SK-N-SH (cell line): ENCODE data around the gene EYA3. TPM values are rescaled to one million over a fixed set of nuclear protein-coding genes. Genes with fewer than 3 reads are reported as not detected.

Experiments
- CTCF ChIA-PET: fragments of 300-600, 350-600 bp; formaldehyde crosslinking; extraction: SDS; loops from one replicate; lab custom pipeline; 2021; lab: Yijun Ruan, JAX
- POLR2A ChIA-PET: fragments of 350-600 bp; sonication (Branson Sonifier 250); formaldehyde crosslinking; extraction: SDS; loops from one replicate; lab custom pipeline; 2020; ENCODE audit warnings: antibody characterized with exemption, inconsistent platforms; lab: Yijun Ruan, JAX
- DNase-seq: peaks from one replicate; pipeline ENCODE4 v3.0.0; 2012
- H2AFZ ChIP-seq: fragments of 200-600 bp; sonication (generic); 2 replicates; pipeline ENCODE4 v1.8.1; 2016; ENCODE audit warnings: antibody characterized with exemption, mild to moderate bottlenecking, low read depth
- H3F3A ChIP-seq: fragments of 200-600 bp; sonication (generic); replicated peaks from 2 replicates; pipeline ENCODE3; 2016; ENCODE audit warnings: antibody characterized with exemption, mild to moderate bottlenecking; ENCODE audit not compliant: insufficient read depth
- H3K27ac ChIP-seq, 2 experiments: fragments of 200-500 bp in 1 of 2; fragments of 200-600 bp in 1 of 2; sonication (Bioruptor generic) in 1 of 2; sonication (generic), shearing (Covaris generic) in 1 of 2; 2 replicates each; pipeline versions ENCODE4 v1.5.1 to v1.6.1; 2014 to 2016; ENCODE audit warnings: low read depth in 2 of 2, inconsistent platforms in 1 of 2, low read length in 1 of 2, mild to moderate bottlenecking in 1 of 2, mixed read lengths in 1 of 2
- H3K27me3 ChIP-seq: fragments of 200-600 bp; sonication (generic), shearing (Covaris generic); 2 replicates; pipeline ENCODE4 v1.6.1; 2016; ENCODE audit warnings: mixed run types; ENCODE audit not compliant: insufficient read depth
- H3K36me3 ChIP-seq, 2 experiments: fragments of 200-500 bp in 1 of 2; fragments of 200-600 bp in 1 of 2; sonication (Bioruptor generic) in 1 of 2; sonication (generic) in 1 of 2; replicated peaks in 1 of 2; 2 replicates each; pipeline versions ENCODE3 to v1.5.1; 2014 to 2016; ENCODE audit warnings: low read length in 1 of 2, mild to moderate bottlenecking in 1 of 2; ENCODE audit not compliant: insufficient read depth in 2 of 2, control insufficient read depth in 1 of 2
- H3K4me1 ChIP-seq, 2 experiments: fragments of 200-500 bp in 1 of 2; fragments of 200-600 bp in 1 of 2; sonication (Bioruptor generic) in 1 of 2; sonication (generic), shearing (Covaris generic) in 1 of 2; 2 replicates each; pipeline versions ENCODE4 v1.5.1 to v1.6.1; 2014 to 2016; ENCODE audit warnings: low read depth in 1 of 2, low read length in 1 of 2, mixed run types in 1 of 2; ENCODE audit not compliant: insufficient read depth in 2 of 2, control insufficient read depth in 1 of 2
- H3K4me2 ChIP-seq: fragments of 200-600 bp; sonication (generic), shearing (Covaris generic); 2 replicates; pipeline ENCODE4 v1.6.1; 2017; ENCODE audit warnings: mixed run types
- H3K4me3 ChIP-seq, 2 experiments: fragments of 200-500 bp in 1 of 2; fragments of 200-600 bp in 1 of 2; sonication (Bioruptor generic) in 1 of 2; sonication (generic), shearing (Covaris generic) in 1 of 2; 2 replicates each; pipeline versions ENCODE4 v1.5.1 to v1.8.1; 2014 to 2016; ENCODE audit warnings: low read depth in 2 of 2, inconsistent platforms in 1 of 2, low read length in 1 of 2, mild to moderate bottlenecking in 1 of 2, mixed read lengths in 1 of 2, moderate library complexity in 1 of 2
- H3K79me2 ChIP-seq: fragments of 200-600 bp; sonication (generic); 2 replicates; pipeline ENCODE4 v1.8.1; 2017; ENCODE audit warnings: mild to moderate bottlenecking; ENCODE audit not compliant: insufficient read depth
- H3K9ac ChIP-seq: fragments of 200-600 bp; sonication (generic); 2 replicates; pipeline ENCODE4 v1.6.1; 2017; ENCODE audit warnings: mixed run types
- H3K9me2 ChIP-seq: fragments of 200-600 bp; sonication (generic); 2 replicates; pipeline ENCODE4 v1.6.1; 2017; ENCODE audit warnings: mixed run types
- H3K9me3 ChIP-seq: fragments of 200-600 bp; sonication (generic); 2 replicates; pipeline ENCODE4 v1.6.1; 2017; ENCODE audit warnings: mixed run types, mild to moderate bottlenecking, moderate library complexity
- H4K20me1 ChIP-seq: fragments of 200-600 bp; sonication (generic); 2 replicates; pipeline ENCODE4 v1.6.1; 2017; ENCODE audit warnings: mild to moderate bottlenecking, mixed run types; ENCODE audit not compliant: insufficient read depth
- CHD2 ChIP-seq: fragments of 150-350 bp; IDR thresholded peaks from 2 replicates; pipeline ENCODE4 v1.6.1; 2018; ENCODE audit warnings: low read length; ENCODE audit not compliant: partially characterized antibody
- ELF1 ChIP-seq: IDR thresholded peaks from 2 replicates; pipeline ENCODE4 v1.4.0; 2012
- EP300 ChIP-seq, 2 experiments: IDR thresholded peaks; 2 replicates each; pipeline versions ENCODE4 v1.4.0 to v1.6.1; 2012; ENCODE audit warnings: borderline replicate concordance in 1 of 2, low read depth in 1 of 2, low read length in 1 of 2
- GATA2 ChIP-seq: sonication (generic); formaldehyde crosslinking; IDR thresholded peaks from 2 replicates; pipeline ENCODE4 v1.5.0; 2020; ENCODE audit warnings: mild to moderate bottlenecking, missing genetic modification reagents
- MAX ChIP-seq: IDR thresholded peaks from 2 replicates; pipeline ENCODE4 v1.4.0; 2012; ENCODE audit warnings: low read depth
- NFIC ChIP-seq: IDR thresholded peaks from 2 replicates; pipeline ENCODE4 v1.4.0; 2012; ENCODE audit warnings: borderline replicate concordance
- RAD21 ChIP-seq: IDR thresholded peaks from 2 replicates; pipeline ENCODE4 v1.6.1; 2012; ENCODE audit warnings: mild to moderate bottlenecking, low read length
- RCOR1 ChIP-seq: fragments of 150-350 bp; IDR thresholded peaks from 2 replicates; pipeline ENCODE4 v1.6.1; 2017; ENCODE audit warnings: antibody characterized with exemption, low read length
- REST ChIP-seq: IDR thresholded peaks from 2 replicates; pipeline ENCODE4 v1.6.1; 2012; ENCODE audit warnings: mild to moderate bottlenecking, low read depth, low read length, moderate library complexity
- RFX5 ChIP-seq: IDR thresholded peaks from 2 replicates; pipeline ENCODE4 v1.6.1; 2012; ENCODE audit warnings: mild to moderate bottlenecking, improper control_type of control experiment, low read length
- SIN3A ChIP-seq: IDR thresholded peaks from 2 replicates; pipeline ENCODE4 v1.6.1; 2012; ENCODE audit warnings: low read depth, mild to moderate bottlenecking, low read length, moderate library complexity, borderline replicate concordance
- TCF12 ChIP-seq: IDR thresholded peaks from 2 replicates; pipeline ENCODE4 v1.4.0; 2012
- USF1 ChIP-seq: IDR thresholded peaks from 2 replicates; pipeline ENCODE4 v1.4.0; 2012; ENCODE audit warnings: low read depth, borderline replicate concordance
- ZBTB33 ChIP-seq: IDR thresholded peaks from 2 replicates; pipeline ENCODE4 v1.4.0; 2012; ENCODE audit warnings: low read depth, borderline replicate concordance
- WGBS: methylation state at CpG from one replicate; pipeline ENCODE4 v1.1.6; 2017; ENCODE audit warnings: low lambda C conversion rate; 5-methylcytosine and 5-hydroxymethylcytosine counted together
- polyA plus RNA-seq, 3 experiments: library from polyadenylated mRNA; depleted of rRNA; stranded (reverse); fragments of >200 nt; gene quantifications; 2 replicates each; pipeline ENCODE4 v1.2.3, GENCODE V29; 2012
- TF ChIP-seq, protein P1 (sequence below): IDR thresholded peaks from 2 replicates; pipeline ENCODE4; 2012
- TF ChIP-seq, protein P2 (sequence below): fragments of 150-350 bp; IDR thresholded peaks from 2 replicates; pipeline ENCODE4 v1.6.1; 2017; ENCODE audit warnings: antibody characterized with exemption, low read length, low read depth, borderline replicate concordance
- TF ChIP-seq, protein P3 (sequence below): fragments of 150-350 bp; IDR thresholded peaks from 2 replicates; pipeline ENCODE4 v1.6.1; 2016; ENCODE audit warnings: mild to moderate bottlenecking, low read depth, low read length

EYA3 gene
- polyA plus RNA-seq, 1 of the 3 experiments (the other 2 are of a cell fraction): 6.5 TPM

DNA sequence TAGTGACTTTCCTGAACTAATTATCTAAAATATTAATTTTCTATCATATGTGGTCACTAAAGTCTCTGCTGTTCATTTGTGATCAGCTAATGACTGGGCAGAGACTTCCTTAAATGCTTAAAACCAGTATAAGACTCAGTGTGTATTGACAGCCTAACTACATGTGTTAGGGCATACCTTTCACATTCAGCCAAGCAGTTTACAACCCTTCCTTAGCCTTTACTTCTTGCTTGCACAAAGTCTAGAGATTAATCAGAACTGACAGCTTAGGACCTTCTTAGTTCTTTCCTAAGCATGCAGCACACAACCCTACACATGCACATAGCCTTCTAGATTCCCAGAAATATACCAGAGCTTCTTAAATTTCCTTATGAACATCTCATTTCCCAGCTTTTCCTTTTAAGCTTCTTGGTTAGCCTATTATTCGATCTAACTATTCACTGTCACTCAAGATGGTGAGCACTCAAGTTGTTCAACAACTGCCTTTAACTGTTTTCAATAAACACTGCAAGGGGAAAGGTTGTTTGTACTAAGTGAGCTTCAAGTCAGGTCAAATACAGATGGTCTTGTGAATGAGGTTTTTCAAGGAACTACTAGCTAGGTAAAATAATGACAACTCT lies 13.4 kb downstream of the EYA3 start:
- no peak overlapping the region for H3K4me2 ChIP-seq
- peaks cover 0 to 21% of the 10 kb centered on the region in 2 experiments; a peak in 2 of 4 replicates for H3K4me1 ChIP-seq
- H3K9me3 ChIP-seq: no peaks in the 10 kb centered on the region
- no peaks in the 10 kb centered on the region for H3K9me2 ChIP-seq
- H3K27me3 ChIP-seq: no peaks in the 10 kb centered on the region
- peaks cover 15% of the 10 kb centered on the region in 2 experiments for H3K36me3 ChIP-seq
- H3K27ac ChIP-seq: no peak overlapping the region; a peak in 1 of 4 replicates
- H4K20me1 ChIP-seq: no peaks in the 10 kb centered on the region
- H3F3A ChIP-seq: peaks cover 32% of the 10 kb centered on the region
- 73% methylated on average over 1 of the region's 1 CpG for WGBS
- TF ChIP-seq, protein P1, sequence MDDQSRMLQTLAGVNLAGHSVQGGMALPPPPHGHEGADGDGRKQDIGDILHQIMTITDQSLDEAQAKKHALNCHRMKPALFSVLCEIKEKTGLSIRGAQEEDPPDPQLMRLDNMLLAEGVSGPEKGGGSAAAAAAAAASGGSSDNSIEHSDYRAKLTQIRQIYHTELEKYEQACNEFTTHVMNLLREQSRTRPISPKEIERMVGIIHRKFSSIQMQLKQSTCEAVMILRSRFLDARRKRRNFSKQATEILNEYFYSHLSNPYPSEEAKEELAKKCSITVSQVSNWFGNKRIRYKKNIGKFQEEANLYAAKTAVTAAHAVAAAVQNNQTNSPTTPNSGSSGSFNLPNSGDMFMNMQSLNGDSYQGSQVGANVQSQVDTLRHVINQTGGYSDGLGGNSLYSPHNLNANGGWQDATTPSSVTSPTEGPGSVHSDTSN: peak; percentile 44; the same call in 1 of the 2 replicates
- no peak for TF ChIP-seq USF1
- ChIA-PET CTCF (no interaction called here), POLR2A (interaction anchor here (1.0 kb wide), 1 partner anchor 14 kb away, joined by 4 read pairs; the partner anchor contains the start of gene EYA3)
- no peak overlapping the region for H3K9ac ChIP-seq
- peaks cover 96% of the 10 kb centered on the region for H3K79me2 ChIP-seq
- no peak for DNase-seq
- no peak overlapping the region for H3K4me3 ChIP-seq
- H2AFZ ChIP-seq: no peak overlapping the region

DNA sequence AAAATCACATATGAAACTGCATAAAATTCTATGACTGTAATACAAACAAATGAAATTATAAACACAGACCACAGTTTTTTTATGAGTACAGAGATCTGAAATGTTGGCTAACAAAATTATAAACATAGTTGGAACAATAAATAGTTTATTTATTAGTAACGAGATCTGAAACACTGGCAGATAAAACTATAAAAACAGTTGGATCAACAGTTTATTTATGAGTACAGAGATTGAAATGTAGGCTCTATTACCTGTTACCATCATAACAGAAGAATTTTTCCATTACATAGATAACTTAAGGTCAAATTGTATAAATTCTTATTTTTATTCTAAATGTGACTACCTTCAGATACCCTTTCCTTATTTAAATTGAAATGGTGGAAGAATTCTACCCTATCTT lies 14.5 kb downstream of the EYA3 start:
- H3K27ac ChIP-seq: no peak overlapping the region
- H3K9me2 ChIP-seq: no peaks in the 10 kb centered on the region
- DNase-seq: no peak
- peaks cover 9 to 12% of the 10 kb centered on the region in 2 experiments for H3K36me3 ChIP-seq
- WGBS: 96% methylated on average over 1 of the region's 1 CpG
- peaks cover 96% of the 10 kb centered on the region for H3K79me2 ChIP-seq
- H3K4me1 ChIP-seq: peaks cover 0 to 16% of the 10 kb centered on the region in 2 experiments; a peak in 2 of 4 replicates
- POLR2A ChIA-PET: no interaction called here
- no peaks in the 10 kb centered on the region for H3K27me3 ChIP-seq
- no peak overlapping the region for H2AFZ ChIP-seq
- CTCF ChIA-PET: no interaction called here
- H3K4me2 ChIP-seq: no peak overlapping the region
- no peaks in the 10 kb centered on the region for H3K9me3 ChIP-seq
- no peak overlapping the region for H3K9ac ChIP-seq
- H4K20me1 ChIP-seq: no peaks in the 10 kb centered on the region
- H3F3A ChIP-seq: peaks cover 26% of the 10 kb centered on the region
- no peak overlapping the region for H3K4me3 ChIP-seq
- TF ChIP-seq, protein P2, sequence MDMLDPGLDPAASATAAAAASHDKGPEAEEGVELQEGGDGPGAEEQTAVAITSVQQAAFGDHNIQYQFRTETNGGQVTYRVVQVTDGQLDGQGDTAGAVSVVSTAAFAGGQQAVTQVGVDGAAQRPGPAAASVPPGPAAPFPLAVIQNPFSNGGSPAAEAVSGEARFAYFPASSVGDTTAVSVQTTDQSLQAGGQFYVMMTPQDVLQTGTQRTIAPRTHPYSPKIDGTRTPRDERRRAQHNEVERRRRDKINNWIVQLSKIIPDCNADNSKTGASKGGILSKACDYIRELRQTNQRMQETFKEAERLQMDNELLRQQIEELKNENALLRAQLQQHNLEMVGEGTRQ: no peak
- no peak for TF ChIP-seq TCF12
- TF ChIP-seq RAD21: no peak
- no peak for TF ChIP-seq ZBTB33
- TF ChIP-seq RFX5: no peak
- TF ChIP-seq, protein P3, sequence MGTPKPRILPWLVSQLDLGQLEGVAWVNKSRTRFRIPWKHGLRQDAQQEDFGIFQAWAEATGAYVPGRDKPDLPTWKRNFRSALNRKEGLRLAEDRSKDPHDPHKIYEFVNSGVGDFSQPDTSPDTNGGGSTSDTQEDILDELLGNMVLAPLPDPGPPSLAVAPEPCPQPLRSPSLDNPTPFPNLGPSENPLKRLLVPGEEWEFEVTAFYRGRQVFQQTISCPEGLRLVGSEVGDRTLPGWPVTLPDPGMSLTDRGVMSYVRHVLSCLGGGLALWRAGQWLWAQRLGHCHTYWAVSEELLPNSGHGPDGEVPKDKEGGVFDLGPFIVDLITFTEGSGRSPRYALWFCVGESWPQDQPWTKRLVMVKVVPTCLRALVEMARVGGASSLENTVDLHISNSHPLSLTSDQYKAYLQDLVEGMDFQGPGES: no peak
- TF ChIP-seq REST: no peak
- no peak for TF ChIP-seq MAX
- TF ChIP-seq SIN3A: no peak
- TF ChIP-seq EP300 (IDR thresholded peaks at IDR 0.05; ENCODE audit: borderline replicate concordance in 1 of 2, low read depth in 1 of 2, low read length in 1 of 2): no peak
- no peak for TF ChIP-seq NFIC
- no peak for TF ChIP-seq ELF1
- no peak for TF ChIP-seq RCOR1
- TF ChIP-seq CHD2: no peak
- no peak for TF ChIP-seq GATA2 (CRISPR knock-in tag)
- TF ChIP-seq, all 33 proteins: peak for 0
